Neural cell (in vitro differentiated cells): Measurements from ENCODE around the gene SLC4A2. TPM values are rescaled to one million over a fixed set of nuclear protein-coding genes. Genes with fewer than 3 reads are reported as not detected.

Source experiments
- H2AFZ ChIP-seq: fragments of 200-600, 300-800 bp; sonication (generic), shearing (Covaris generic); 2 replicates; pipeline ENCODE4 v1.6.0; 2014; ENCODE audit warnings: low read depth, mild to moderate bottlenecking, antibody characterized with exemption, low read length, moderate library complexity
- H3F3A ChIP-seq: fragments of 200-600 bp; shearing (Covaris generic); 2 replicates; pipeline ENCODE4 v1.6.1; 2016; ENCODE audit warnings: mild to moderate bottlenecking, moderate library complexity, mixed read lengths, antibody characterized with exemption, low read length; ENCODE audit not compliant: insufficient read depth, poor library complexity, severe bottlenecking
- H3K27ac ChIP-seq: fragments of 200-600, 300-800 bp; sonication (generic), shearing (Covaris generic); 2 replicates; pipeline ENCODE4 v1.5.1; 2014; ENCODE audit warnings: mild to moderate bottlenecking, low read length, moderate library complexity
- H3K27me3 ChIP-seq: fragments of 300-800, 200-600 bp; sonication (generic), shearing (Covaris generic); 2 replicates; pipeline ENCODE4 v1.6.0; 2014; ENCODE audit warnings: mild to moderate bottlenecking, low read depth, low read length, moderate library complexity; ENCODE audit not compliant: insufficient read depth
- H3K36me3 ChIP-seq: fragments of 300-800, 200-600 bp; sonication (generic), shearing (Covaris generic); 2 replicates; pipeline ENCODE4 v1.5.1; 2014; ENCODE audit warnings: mild to moderate bottlenecking, antibody characterized with exemption, low read length, moderate library complexity; ENCODE audit not compliant: insufficient read depth
- H3K4me2 ChIP-seq: fragments of 300-800, 200-600 bp; sonication (generic), shearing (Covaris generic); 2 replicates; pipeline ENCODE4 v1.6.0; 2014; ENCODE audit warnings: mild to moderate bottlenecking, low read length
- H3K4me3 ChIP-seq: fragments of 300-800, 200-600 bp; sonication (generic), shearing (Covaris generic); 2 replicates; pipeline ENCODE4 v1.5.1; 2014; ENCODE audit warnings: mild to moderate bottlenecking, low read length, moderate library complexity
- H3K79me2 ChIP-seq: fragments of 200-600 bp; shearing (Covaris generic); replicated peaks from 2 replicates; pipeline ENCODE4 v1.6.0; 2014; ENCODE audit warnings: mild to moderate bottlenecking, low read length, moderate library complexity; ENCODE audit not compliant: insufficient read depth
- H3K9ac ChIP-seq: fragments of 300-800, 200-600 bp; sonication (generic), shearing (Covaris generic); 2 replicates; pipeline ENCODE4 v1.6.1; 2016; ENCODE audit warnings: mild to moderate bottlenecking, low read length, mixed read lengths
- H3K9me2 ChIP-seq: fragments of 200-600 bp; shearing (Covaris generic); 2 replicates; pipeline ENCODE4 v1.6.1; 2016; ENCODE audit warnings: mild to moderate bottlenecking, low read length, mixed read lengths; ENCODE audit not compliant: insufficient read depth
- H3K9me3 ChIP-seq: fragments of 200-600, 300-800 bp; sonication (generic), shearing (Covaris generic); 2 replicates; pipeline ENCODE4 v1.6.1; 2016; ENCODE audit warnings: mild to moderate bottlenecking, mixed run types, low read length, moderate library complexity, mixed read lengths
- H4K20me1 ChIP-seq: fragments of 200-600 bp; shearing (Covaris generic); 2 replicates; pipeline ENCODE4 v1.6.1; 2016; ENCODE audit warnings: mild to moderate bottlenecking, mixed run types; ENCODE audit not compliant: insufficient read depth
- CTCF ChIP-seq: fragments of 450-650 bp; IDR thresholded peaks from 2 replicates; pipeline ENCODE4 v1.5.1; 2014; ENCODE audit warnings: antibody characterized with exemption, mild to moderate bottlenecking, moderate library complexity; ENCODE audit not compliant: poor library complexity, severe bottlenecking
- EP300 ChIP-seq: fragments of 450-650 bp; conservative IDR thresholded peaks from 2 replicates; pipeline ENCODE4 v1.6.1; 2014; ENCODE audit warnings: antibody characterized with exemption, mild to moderate bottlenecking, moderate library complexity; ENCODE audit not compliant: poor library complexity, severe bottlenecking
- EZH2 ChIP-seq: fragments of 200-600, 300-800 bp; shearing (Covaris generic), sonication (generic); IDR thresholded peaks from 2 replicates; pipeline ENCODE4 v1.6.1; 2014; ENCODE audit warnings: antibody characterized with exemption, low read length, borderline replicate concordance, mild to moderate bottlenecking; ENCODE audit not compliant: insufficient read depth, poor library complexity, severe bottlenecking
- MXI1 ChIP-seq: fragments of 450-650 bp; conservative IDR thresholded peaks from 2 replicates; pipeline ENCODE4 v1.6.1; 2014; ENCODE audit warnings: antibody characterized with exemption, mild to moderate bottlenecking; ENCODE audit not compliant: poor library complexity, severe bottlenecking
- POLR2AphosphoS5 ChIP-seq: IDR thresholded peaks from 2 replicates; pipeline ENCODE4 v1.6.1; 2012
- RAD21 ChIP-seq: fragments of 450-650 bp; conservative IDR thresholded peaks from 2 replicates; pipeline ENCODE4 v1.6.1; 2014; ENCODE audit warnings: antibody characterized with exemption, mild to moderate bottlenecking, moderate library complexity
- REST ChIP-seq: IDR thresholded peaks from 2 replicates; pipeline ENCODE4 v1.6.1; 2012; ENCODE audit warnings: borderline replicate concordance
- SMC3 ChIP-seq: fragments of 450-650 bp; conservative IDR thresholded peaks from 2 replicates; pipeline ENCODE4 v1.6.1; 2014; ENCODE audit warnings: antibody characterized with exemption, mild to moderate bottlenecking, moderate library complexity; ENCODE audit not compliant: poor library complexity
- TAF1 ChIP-seq: IDR thresholded peaks from 2 replicates; pipeline ENCODE4 v1.6.1; 2012; ENCODE audit warnings: low read depth
- polyA plus RNA-seq: library from polyadenylated mRNA; depleted of rRNA; stranded (reverse); fragments of >200 nt; gene quantifications from 2 replicates; pipeline ENCODE4 v1.2.3, GENCODE V29; 2014

Gene SLC4A2
- polyA plus RNA-seq, 1 donor from 2014 or later, result 2.4 TPM

GRCh38 chr7:151071032-151071866, 11.9 kb downstream of the SLC4A2 start:
- H3K27me3 ChIP-seq, result no peaks in the 10 kb centered on the region
- no peaks in the 10 kb centered on the region for H3K9me3 ChIP-seq
- no peaks in the 10 kb centered on the region for H3K36me3 ChIP-seq
- H4K20me1 ChIP-seq, result no peaks in the 10 kb centered on the region
- H3F3A ChIP-seq, result no peaks in the 10 kb centered on the region
- no peak overlapping the region for H3K4me3 ChIP-seq
- H3K9ac ChIP-seq, result no peak overlapping the region
- H3K79me2 ChIP-seq, result no peaks in the 10 kb centered on the region
- no peak overlapping the region for H3K4me2 ChIP-seq
- no peaks in the 10 kb centered on the region for H3K9me2 ChIP-seq
- H2AFZ ChIP-seq, result no peak overlapping the region
- H3K27ac ChIP-seq, result no peak overlapping the region
- TF ChIP-seq CTCF, result no peak
- TF ChIP-seq RAD21, result no peak
- TF ChIP-seq REST, result no peak
- TF ChIP-seq EP300, result no peak
- TF ChIP-seq POLR2AphosphoS5, result no peak
- TF ChIP-seq SMC3, result no peak
- no peak for TF ChIP-seq MXI1
- TF ChIP-seq TAF1, result no peak
- TF ChIP-seq EZH2, result no peak

DNA sequence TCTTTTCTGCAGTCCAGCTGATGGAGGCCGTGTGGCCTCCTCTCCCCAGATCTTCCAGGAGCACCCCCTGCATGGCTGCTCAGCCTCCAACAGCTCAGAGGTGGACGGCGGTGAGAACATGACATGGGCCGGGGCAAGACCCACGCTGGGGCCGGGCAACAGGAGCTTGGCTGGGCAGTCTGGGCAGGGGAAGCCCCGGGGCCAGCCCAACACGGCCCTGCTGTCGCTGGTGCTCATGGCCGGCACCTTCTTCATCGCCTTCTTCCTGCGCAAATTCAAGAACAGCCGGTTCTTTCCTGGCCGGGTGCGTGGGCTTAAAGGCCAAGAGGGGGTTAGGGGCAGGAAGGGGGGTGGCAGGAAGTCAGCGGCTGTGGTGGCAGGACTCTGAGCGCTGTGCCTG, 14.6 kb downstream of the SLC4A2 start:
- no peak overlapping the region for H2AFZ ChIP-seq
- H3K4me2 ChIP-seq, result no peak overlapping the region
- H3K27ac ChIP-seq, result no peak overlapping the region
- TF ChIP-seq REST (no peak), POLR2AphosphoS5 (no peak), SMC3 (no peak), TAF1 (no peak), RAD21 (no peak), EZH2 (no peak), CTCF (no peak), MXI1 (no peak), EP300 (no peak)
- no peaks in the 10 kb centered on the region for H3K9me3 ChIP-seq
- no peaks in the 10 kb centered on the region for H3F3A ChIP-seq
- H4K20me1 ChIP-seq, result no peaks in the 10 kb centered on the region
- H3K79me2 ChIP-seq, result no peaks in the 10 kb centered on the region
- no peak overlapping the region for H3K9ac ChIP-seq
- no peaks in the 10 kb centered on the region for H3K9me2 ChIP-seq
- H3K27me3 ChIP-seq, result no peaks in the 10 kb centered on the region
- no peaks in the 10 kb centered on the region for H3K36me3 ChIP-seq
- no peak overlapping the region for H3K4me3 ChIP-seq
